IPS-18a (cell line): ENCODE data around the gene ZKSCAN5.

Experiments
- H3K27ac ChIP-seq: one replicate; pipeline ENCODE4 v1.5.1; 2013; ENCODE audit warnings: low read length
- H3K27me3 ChIP-seq: one replicate; pipeline ENCODE4 v1.6.1; 2013; ENCODE audit warnings: mild to moderate bottlenecking, low read length; ENCODE audit not compliant: control insufficient read depth, insufficient read depth
- H3K36me3 ChIP-seq: one replicate; pipeline ENCODE4 v1.6.1; 2013; ENCODE audit warnings: low read depth, low read length; ENCODE audit not compliant: control insufficient read depth
- H3K4me1 ChIP-seq: one replicate; pipeline ENCODE4 v1.6.1; 2013; ENCODE audit warnings: low read depth, low read length; ENCODE audit not compliant: control insufficient read depth
- H3K4me3 ChIP-seq: one replicate; pipeline ENCODE4 v1.5.1; 2013; ENCODE audit warnings: low read length
- H3K9ac ChIP-seq: one replicate; pipeline ENCODE4 v1.6.1; 2013; ENCODE audit warnings: mild to moderate bottlenecking, low read length, moderate library complexity
- H3K9me3 ChIP-seq: one replicate; pipeline ENCODE4 v1.6.1; 2013; ENCODE audit warnings: low read depth, low read length; ENCODE audit not compliant: control insufficient read depth

ZKSCAN5 gene

GRCh38 chr7:99504603-99505323 is at the start of gene ZKSCAN5:
Gene ZKSCAN5, plus strand, starts transcription at chr7:99504662. Its CDS starts 1,383 bp downstream, at chr7:99506045.
- Histone ChIP-seq H3K9ac (peak within 1 kb of the TSS; percentile 73), H3K27me3 (no peaks in the 10 kb centered on the region), H3K27ac (peak within 1 kb of the TSS; percentile 16), H3K36me3 (peaks cover 4% of the 10 kb centered on the region), H3K4me3 (peak within 1 kb of the TSS; percentile 82), H3K9me3 (no peaks in the 10 kb centered on the region), H3K4me1 (peaks cover 6% of the 10 kb centered on the region)

GRCh38 chr7:99455874-99456273 is 48.6 kb upstream of the ZKSCAN5 start:
- H3K9ac ChIP-seq, result no peak overlapping the region
- H3K27ac ChIP-seq, result no peak overlapping the region
- peaks cover 68% of the 10 kb centered on the region for H3K36me3 ChIP-seq

GRCh38 chr7:99456288-99456687 is 48.2 kb upstream of the ZKSCAN5 start:
- H3K9me3 ChIP-seq, result no peaks in the 10 kb centered on the region
- H3K4me1 ChIP-seq, result no peaks in the 10 kb centered on the region
- no peak overlapping the region for H3K27ac ChIP-seq
- no peaks in the 10 kb centered on the region for H3K27me3 ChIP-seq
- H3K36me3 ChIP-seq, result peaks cover 66% of the 10 kb centered on the region
- no peak overlapping the region for H3K9ac ChIP-seq
- no peak overlapping the region for H3K4me3 ChIP-seq

More at GRCh38 chr7:99455874-99456273, 48.6 kb upstream of the ZKSCAN5 start:
- H3K9me3 ChIP-seq, result no peaks in the 10 kb centered on the region
- H3K4me1 ChIP-seq, result no peaks in the 10 kb centered on the region
- no peak overlapping the region for H3K4me3 ChIP-seq
- no peaks in the 10 kb centered on the region for H3K27me3 ChIP-seq

- no peaks in the 10 kb centered on the region for H3K9me3 ChIP-seq
- H3K4me3 ChIP-seq, result no peak overlapping the region
- no peak overlapping the region for H3K9ac ChIP-seq
- no peaks in the 10 kb centered on the region for H3K4me1 ChIP-seq
- H3K36me3 ChIP-seq, result peaks cover 60% of the 10 kb centered on the region
- H3K27ac ChIP-seq, result no peak overlapping the region
- no peaks in the 10 kb centered on the region for H3K27me3 ChIP-seq
Observed at GRCh38 chr7:99457050-99457649, 47.3 kb upstream of the ZKSCAN5 start.

- Histone ChIP-seq H3K9me3 (no peaks in the 10 kb centered on the region), H3K4me1 (no peaks in the 10 kb centered on the region), H3K4me3 (no peak overlapping the region), H3K27ac (no peak overlapping the region), H3K9ac (no peak overlapping the region), H3K36me3 (peaks cover 57% of the 10 kb centered on the region), H3K27me3 (no peaks in the 10 kb centered on the region)
Observed at GRCh38 chr7:99457650-99458493, 46.6 kb upstream of the ZKSCAN5 start.

GRCh38 chr7:99459087-99459486 is 45.4 kb upstream of the ZKSCAN5 start:
- no peak overlapping the region for H3K4me3 ChIP-seq
- no peaks in the 10 kb centered on the region for H3K27me3 ChIP-seq
- peaks cover 52% of the 10 kb centered on the region for H3K36me3 ChIP-seq
- no peak overlapping the region for H3K27ac ChIP-seq
- no peak overlapping the region for H3K9ac ChIP-seq
- no peaks in the 10 kb centered on the region for H3K9me3 ChIP-seq
- H3K4me1 ChIP-seq, result no peaks in the 10 kb centered on the region

GRCh38 chr7:99460651-99461050 is 43.8 kb upstream of the ZKSCAN5 start:
- Histone ChIP-seq H3K4me3 (no peak overlapping the region), H3K9ac (no peak overlapping the region), H3K27me3 (no peaks in the 10 kb centered on the region), H3K27ac (no peak overlapping the region), H3K36me3 (peaks cover 41% of the 10 kb centered on the region), H3K9me3 (no peaks in the 10 kb centered on the region), H3K4me1 (no peaks in the 10 kb centered on the region)

- Histone ChIP-seq H3K4me3 (no peak overlapping the region), H3K4me1 (no peaks in the 10 kb centered on the region), H3K9ac (no peak overlapping the region), H3K36me3 (peaks cover 38% of the 10 kb centered on the region), H3K27ac (no peak overlapping the region), H3K27me3 (no peaks in the 10 kb centered on the region), H3K9me3 (no peaks in the 10 kb centered on the region)
Observed at GRCh38 chr7:99461221-99461620, 43.2 kb upstream of the ZKSCAN5 start.

- no peaks in the 10 kb centered on the region for H3K4me1 ChIP-seq
Observed at GRCh38 chr7:99465421-99465768, 39.1 kb upstream of the ZKSCAN5 start.

GRCh38 chr7:99468336-99468918 is 36.0 kb upstream of the ZKSCAN5 start:
- Histone ChIP-seq H3K9ac (no peak overlapping the region), H3K36me3 (peaks cover 5% of the 10 kb centered on the region), H3K4me1 (no peaks in the 10 kb centered on the region), H3K9me3 (no peaks in the 10 kb centered on the region), H3K4me3 (no peak overlapping the region), H3K27ac (no peak overlapping the region), H3K27me3 (no peaks in the 10 kb centered on the region)

More at GRCh38 chr7:99465421-99465768, 39.1 kb upstream of the ZKSCAN5 start:
- H3K4me3 ChIP-seq, result peak overlapping the region; percentile 88
- H3K9me3 ChIP-seq, result no peaks in the 10 kb centered on the region
- H3K36me3 ChIP-seq, result peaks cover 11% of the 10 kb centered on the region
- peak overlapping the region; percentile 87 for H3K9ac ChIP-seq
- no peaks in the 10 kb centered on the region for H3K27me3 ChIP-seq
- H3K27ac ChIP-seq, result peak overlapping the region; percentile 73

- no peak overlapping the region for H3K4me3 ChIP-seq
- no peaks in the 10 kb centered on the region for H3K9me3 ChIP-seq
- H3K27ac ChIP-seq, result no peak overlapping the region
- H3K9ac ChIP-seq, result no peak overlapping the region
- peaks cover 4% of the 10 kb centered on the region for H3K4me1 ChIP-seq
- no peaks in the 10 kb centered on the region for H3K36me3 ChIP-seq
- no peaks in the 10 kb centered on the region for H3K27me3 ChIP-seq
Observed at GRCh38 chr7:99469381-99470065, 34.9 kb upstream of the ZKSCAN5 start.
